HepG2 (cell line): ENCODE measurements around the gene CLEC16A. TPM values are rescaled to one million over a fixed set of nuclear protein-coding genes. Genes with fewer than 3 reads are reported as not detected.

ENCODE experiments used
- MTA1 ChIP-seq: sonication (generic); formaldehyde crosslinking; IDR thresholded peaks from 2 replicates; pipeline ENCODE4 v1.4.0; 2020; ENCODE audit warnings: missing genetic modification reagents, mild to moderate bottlenecking, borderline replicate concordance
- PPARG ChIP-seq: conservative IDR thresholded peaks from 2 replicates; pipeline ENCODE4 v1.6.1; 2016; ENCODE audit warnings: missing biosample characterization, missing genetic modification reagents
- RORA ChIP-seq: sonication (generic); formaldehyde crosslinking; IDR thresholded peaks from 2 replicates; pipeline ENCODE4 v1.5.0; 2020; ENCODE audit warnings: mild to moderate bottlenecking, missing genetic modification reagents, moderate library complexity
- SIX1 ChIP-seq: sonication (generic); formaldehyde crosslinking; IDR thresholded peaks from 2 replicates; pipeline ENCODE4 v1.4.0; 2020; ENCODE audit warnings: missing genetic modification reagents, borderline replicate concordance
- STAG1 ChIP-seq: sonication (generic); formaldehyde crosslinking; IDR thresholded peaks from 2 replicates; pipeline ENCODE4 v1.4.0; 2020; ENCODE audit warnings: missing genetic modification reagents
- ZNF282 ChIP-seq: fragments of 450-650 bp; IDR thresholded peaks from 2 replicates; pipeline ENCODE4 v1.6.1; 2018; ENCODE audit not compliant: partially characterized antibody
- ZNF292 ChIP-seq: sonication (generic); formaldehyde crosslinking; IDR thresholded peaks from 2 replicates; pipeline ENCODE4 v1.8.1; 2022; ENCODE audit warnings: mild to moderate bottlenecking, low read depth, missing genetic modification reagents, borderline replicate concordance
- ZNF484 ChIP-seq: sonication (generic); formaldehyde crosslinking; IDR thresholded peaks from 2 replicates; pipeline ENCODE4 v1.5.1; 2020; ENCODE audit warnings: mild to moderate bottlenecking, low read depth, missing genetic modification reagents, borderline replicate concordance
- ZNF703 ChIP-seq: sonication (generic); formaldehyde crosslinking; IDR thresholded peaks from 2 replicates; pipeline ENCODE4 v1.5.1; 2020; ENCODE audit warnings: missing genetic modification reagents, mild to moderate bottlenecking, moderate library complexity, borderline replicate concordance
- ZNF781 ChIP-seq: sonication (generic); formaldehyde crosslinking; IDR thresholded peaks from 2 replicates; pipeline ENCODE4 v1.5.1; 2020; ENCODE audit warnings: borderline replicate concordance, mild to moderate bottlenecking, missing genetic modification reagents; ENCODE audit errors: not compliant biosample characterization
- polyA plus RNA-seq, 8 experiments: library from polyadenylated mRNA; depleted of rRNA in 3 of 8; stranded (reverse) in 7 of 8; unstranded in 1 of 8; fragments of >200 nt; fragmentation: Illumina TruSeq in 4 of 8; extraction: Trizol in 4 of 8; gene quantifications; 2 replicates each; pipeline versions ENCODE4 v1.2.1 to v1.2.3, GENCODE V29; 2011 to 2016; ENCODE audit warnings: low read depth in 4 of 8, missing spikeins in 1 of 8, mixed read lengths in 1 of 8; ENCODE audit not compliant: insufficient read depth in 1 of 8
- total RNA-seq, 5 experiments: library from RNA; depleted of rRNA; stranded (reverse); fragments of >200 nt; fragmentation: Illumina TruSeq; extraction: Trizol; gene quantifications; 2 replicates each; pipeline ENCODE4 v1.2.3, GENCODE V29; 2016; ENCODE audit warnings: low read depth in 1 of 5
- TF ChIP-seq, protein P1 (sequence below): sonication (generic); formaldehyde crosslinking; IDR thresholded peaks from 2 replicates; pipeline ENCODE4 v1.4.0; 2020; ENCODE audit warnings: mild to moderate bottlenecking, missing genetic modification reagents, borderline replicate concordance
- TF ChIP-seq, protein P2 (sequence below): IDR thresholded peaks from 2 replicates; pipeline ENCODE4 v1.6.1; 2012; ENCODE audit warnings: inconsistent platforms
- TF ChIP-seq, protein P3 (sequence below), 2 experiments: sonication (generic) in 1 of 2; formaldehyde crosslinking in 1 of 2; IDR thresholded peaks; 2 replicates each; pipeline versions ENCODE4 v1.4.0 to v1.6.1; 2018 to 2020; ENCODE audit warnings: missing genetic modification reagents in 2 of 2, borderline replicate concordance in 1 of 2, low read depth in 1 of 2, mild to moderate bottlenecking in 1 of 2, missing biosample characterization in 1 of 2
- TF ChIP-seq, protein P4 (sequence below): sonication (generic); formaldehyde crosslinking; IDR thresholded peaks from 2 replicates; pipeline ENCODE4 v1.4.0; 2020; ENCODE audit warnings: missing genetic modification reagents, mild to moderate bottlenecking, borderline replicate concordance

Gene CLEC16A
- total and polyA plus RNA-seq, 2 of the 13 experiments (the other 11 are each of a cell fraction or from before 2014, with no cell fraction given) = 8.5 to 10.3 TPM

DNA sequence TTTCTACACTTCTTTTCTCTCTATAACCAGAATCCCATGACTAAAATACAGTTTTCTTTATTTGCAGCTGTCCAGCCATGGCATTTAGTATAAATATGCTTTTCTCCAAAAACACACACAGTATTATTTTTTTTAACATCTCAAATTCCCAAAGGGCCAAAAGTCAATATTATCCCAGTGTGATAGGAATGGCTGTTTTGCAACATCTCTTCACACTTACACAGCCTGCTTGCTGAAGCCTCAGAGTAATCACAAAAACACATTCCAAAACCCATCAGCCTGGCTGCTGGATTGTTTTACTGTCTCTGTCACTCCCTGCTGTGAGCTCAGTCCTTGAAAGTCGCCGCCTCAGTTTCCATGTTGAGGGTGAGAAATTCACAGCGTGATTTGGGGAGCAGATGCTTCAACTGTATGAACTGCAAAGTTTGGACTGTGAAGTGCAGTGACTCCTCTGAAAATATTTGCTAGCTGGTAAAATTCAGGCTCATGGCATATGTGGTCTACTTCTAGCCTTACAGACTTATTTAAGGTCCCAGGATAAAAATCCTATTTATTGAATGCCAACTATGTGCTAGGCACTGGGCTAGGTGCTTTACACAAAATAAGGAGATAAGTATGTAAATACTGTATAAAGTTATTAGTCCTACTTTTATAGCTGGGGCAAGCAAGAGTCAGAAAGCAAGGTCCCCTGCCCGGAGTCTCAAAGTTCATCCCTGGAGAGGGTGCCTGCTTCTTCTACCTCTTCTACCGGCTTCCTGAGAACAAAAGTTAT lies 195.1 kb downstream of the CLEC16A start (continued):
- TF ChIP-seq, protein P1, sequence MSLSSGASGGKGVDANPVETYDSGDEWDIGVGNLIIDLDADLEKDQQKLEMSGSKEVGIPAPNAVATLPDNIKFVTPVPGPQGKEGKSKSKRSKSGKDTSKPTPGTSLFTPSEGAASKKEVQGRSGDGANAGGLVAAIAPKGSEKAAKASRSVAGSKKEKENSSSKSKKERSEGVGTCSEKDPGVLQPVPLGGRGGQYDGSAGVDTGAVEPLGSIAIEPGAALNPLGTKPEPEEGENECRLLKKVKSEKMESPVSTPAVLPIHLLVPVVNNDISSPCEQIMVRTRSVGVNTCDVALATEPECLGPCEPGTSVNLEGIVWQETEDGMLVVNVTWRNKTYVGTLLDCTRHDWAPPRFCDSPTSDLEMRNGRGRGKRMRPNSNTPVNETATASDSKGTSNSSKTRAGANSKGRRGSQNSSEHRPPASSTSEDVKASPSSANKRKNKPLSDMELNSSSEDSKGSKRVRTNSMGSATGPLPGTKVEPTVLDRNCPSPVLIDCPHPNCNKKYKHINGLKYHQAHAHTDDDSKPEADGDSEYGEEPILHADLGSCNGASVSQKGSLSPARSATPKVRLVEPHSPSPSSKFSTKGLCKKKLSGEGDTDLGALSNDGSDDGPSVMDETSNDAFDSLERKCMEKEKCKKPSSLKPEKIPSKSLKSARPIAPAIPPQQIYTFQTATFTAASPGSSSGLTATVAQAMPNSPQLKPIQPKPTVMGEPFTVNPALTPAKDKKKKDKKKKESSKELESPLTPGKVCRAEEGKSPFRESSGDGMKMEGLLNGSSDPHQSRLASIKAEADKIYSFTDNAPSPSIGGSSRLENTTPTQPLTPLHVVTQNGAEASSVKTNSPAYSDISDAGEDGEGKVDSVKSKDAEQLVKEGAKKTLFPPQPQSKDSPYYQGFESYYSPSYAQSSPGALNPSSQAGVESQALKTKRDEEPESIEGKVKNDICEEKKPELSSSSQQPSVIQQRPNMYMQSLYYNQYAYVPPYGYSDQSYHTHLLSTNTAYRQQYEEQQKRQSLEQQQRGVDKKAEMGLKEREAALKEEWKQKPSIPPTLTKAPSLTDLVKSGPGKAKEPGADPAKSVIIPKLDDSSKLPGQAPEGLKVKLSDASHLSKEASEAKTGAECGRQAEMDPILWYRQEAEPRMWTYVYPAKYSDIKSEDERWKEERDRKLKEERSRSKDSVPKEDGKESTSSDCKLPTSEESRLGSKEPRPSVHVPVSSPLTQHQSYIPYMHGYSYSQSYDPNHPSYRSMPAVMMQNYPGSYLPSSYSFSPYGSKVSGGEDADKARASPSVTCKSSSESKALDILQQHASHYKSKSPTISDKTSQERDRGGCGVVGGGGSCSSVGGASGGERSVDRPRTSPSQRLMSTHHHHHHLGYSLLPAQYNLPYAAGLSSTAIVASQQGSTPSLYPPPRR = peak; percentile 100
- TF ChIP-seq MTA1 (CRISPR knock-in tag) (no peak), ZNF781 (no peak), ZNF282 (no peak), PPARG (peak; percentile 90), ZNF292 (peak; percentile 85; the same call in 1 of the 2 replicates), SIX1 (peak; percentile 100), STAG1 (CRISPR knock-in tag) (peak; percentile 24; the same call in 1 of the 2 replicates), ZNF703 (CRISPR knock-in tag) (peak; percentile 95), ZNF484 (CRISPR knock-in tag) (no peak), RORA (no peak)
- TF ChIP-seq, protein P2, sequence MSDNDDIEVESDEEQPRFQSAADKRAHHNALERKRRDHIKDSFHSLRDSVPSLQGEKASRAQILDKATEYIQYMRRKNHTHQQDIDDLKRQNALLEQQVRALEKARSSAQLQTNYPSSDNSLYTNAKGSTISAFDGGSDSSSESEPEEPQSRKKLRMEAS = peak; percentile 44
- TF ChIP-seq, protein P3, sequence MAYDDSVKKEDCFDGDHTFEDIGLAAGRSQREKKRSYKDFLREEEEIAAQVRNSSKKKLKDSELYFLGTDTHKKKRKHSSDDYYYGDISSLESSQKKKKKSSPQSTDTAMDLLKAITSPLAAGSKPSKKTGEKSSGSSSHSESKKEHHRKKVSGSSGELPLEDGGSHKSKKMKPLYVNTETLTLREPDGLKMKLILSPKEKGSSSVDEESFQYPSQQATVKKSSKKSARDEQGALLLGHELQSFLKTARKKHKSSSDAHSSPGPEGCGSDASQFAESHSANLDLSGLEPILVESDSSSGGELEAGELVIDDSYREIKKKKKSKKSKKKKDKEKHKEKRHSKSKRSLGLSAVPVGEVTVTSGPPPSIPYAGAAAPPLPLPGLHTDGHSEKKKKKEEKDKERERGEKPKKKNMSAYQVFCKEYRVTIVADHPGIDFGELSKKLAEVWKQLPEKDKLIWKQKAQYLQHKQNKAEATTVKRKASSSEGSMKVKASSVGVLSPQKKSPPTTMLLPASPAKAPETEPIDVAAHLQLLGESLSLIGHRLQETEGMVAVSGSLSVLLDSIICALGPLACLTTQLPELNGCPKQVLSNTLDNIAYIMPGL (CRISPR knock-in tag; IDR thresholded peaks at IDR 0.05; ENCODE audit: borderline replicate concordance in 1 of 2, low read depth in 1 of 2) = 0 out of 4 replicates have a peak, but pooled peaks of 1 of the 2 experiments have one; percentile 45
- TF ChIP-seq, protein P4, sequence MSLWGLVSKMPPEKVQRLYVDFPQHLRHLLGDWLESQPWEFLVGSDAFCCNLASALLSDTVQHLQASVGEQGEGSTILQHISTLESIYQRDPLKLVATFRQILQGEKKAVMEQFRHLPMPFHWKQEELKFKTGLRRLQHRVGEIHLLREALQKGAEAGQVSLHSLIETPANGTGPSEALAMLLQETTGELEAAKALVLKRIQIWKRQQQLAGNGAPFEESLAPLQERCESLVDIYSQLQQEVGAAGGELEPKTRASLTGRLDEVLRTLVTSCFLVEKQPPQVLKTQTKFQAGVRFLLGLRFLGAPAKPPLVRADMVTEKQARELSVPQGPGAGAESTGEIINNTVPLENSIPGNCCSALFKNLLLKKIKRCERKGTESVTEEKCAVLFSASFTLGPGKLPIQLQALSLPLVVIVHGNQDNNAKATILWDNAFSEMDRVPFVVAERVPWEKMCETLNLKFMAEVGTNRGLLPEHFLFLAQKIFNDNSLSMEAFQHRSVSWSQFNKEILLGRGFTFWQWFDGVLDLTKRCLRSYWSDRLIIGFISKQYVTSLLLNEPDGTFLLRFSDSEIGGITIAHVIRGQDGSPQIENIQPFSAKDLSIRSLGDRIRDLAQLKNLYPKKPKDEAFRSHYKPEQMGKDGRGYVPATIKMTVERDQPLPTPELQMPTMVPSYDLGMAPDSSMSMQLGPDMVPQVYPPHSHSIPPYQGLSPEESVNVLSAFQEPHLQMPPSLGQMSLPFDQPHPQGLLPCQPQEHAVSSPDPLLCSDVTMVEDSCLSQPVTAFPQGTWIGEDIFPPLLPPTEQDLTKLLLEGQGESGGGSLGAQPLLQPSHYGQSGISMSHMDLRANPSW (CRISPR knock-in tag) = peak; percentile 93; the same call in 1 of the 2 replicates
